Measurements from ENCODE around the gene MCC.

MCC gene

DNA sequence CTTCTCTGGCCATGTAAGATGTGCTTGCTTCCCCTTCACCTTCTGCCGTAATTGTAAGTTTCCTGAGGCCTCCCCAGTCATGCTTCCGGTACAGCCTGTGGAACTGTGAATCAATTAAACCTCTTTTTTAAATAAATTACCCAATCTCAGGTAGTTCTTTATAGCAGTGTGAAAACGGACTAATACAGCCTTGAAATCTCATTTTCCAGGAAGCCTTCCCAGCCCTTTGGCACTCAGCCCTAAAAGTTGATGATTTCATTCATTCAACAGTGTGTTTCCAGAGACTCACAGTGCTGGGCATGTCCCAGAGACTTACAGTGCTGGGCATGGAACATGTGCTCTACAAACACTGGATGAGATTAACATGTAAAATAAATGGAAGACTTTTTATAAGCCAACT, 375.8 kb downstream of the MCC start:
- TF ChIP-seq, protein P1, sequence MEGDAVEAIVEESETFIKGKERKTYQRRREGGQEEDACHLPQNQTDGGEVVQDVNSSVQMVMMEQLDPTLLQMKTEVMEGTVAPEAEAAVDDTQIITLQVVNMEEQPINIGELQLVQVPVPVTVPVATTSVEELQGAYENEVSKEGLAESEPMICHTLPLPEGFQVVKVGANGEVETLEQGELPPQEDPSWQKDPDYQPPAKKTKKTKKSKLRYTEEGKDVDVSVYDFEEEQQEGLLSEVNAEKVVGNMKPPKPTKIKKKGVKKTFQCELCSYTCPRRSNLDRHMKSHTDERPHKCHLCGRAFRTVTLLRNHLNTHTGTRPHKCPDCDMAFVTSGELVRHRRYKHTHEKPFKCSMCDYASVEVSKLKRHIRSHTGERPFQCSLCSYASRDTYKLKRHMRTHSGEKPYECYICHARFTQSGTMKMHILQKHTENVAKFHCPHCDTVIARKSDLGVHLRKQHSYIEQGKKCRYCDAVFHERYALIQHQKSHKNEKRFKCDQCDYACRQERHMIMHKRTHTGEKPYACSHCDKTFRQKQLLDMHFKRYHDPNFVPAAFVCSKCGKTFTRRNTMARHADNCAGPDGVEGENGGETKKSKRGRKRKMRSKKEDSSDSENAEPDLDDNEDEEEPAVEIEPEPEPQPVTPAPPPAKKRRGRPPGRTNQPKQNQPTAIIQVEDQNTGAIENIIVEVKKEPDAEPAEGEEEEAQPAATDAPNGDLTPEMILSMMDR (conservative IDR thresholded peaks at IDR 0.05; ENCODE audit: low read depth, low read length), result no peak
- peak; percentile 48 for DNase-seq (ENCODE audit: low read depth)
- H3K4me3 ChIP-seq (ENCODE audit: low read length), result no peak overlapping the region

DNA sequence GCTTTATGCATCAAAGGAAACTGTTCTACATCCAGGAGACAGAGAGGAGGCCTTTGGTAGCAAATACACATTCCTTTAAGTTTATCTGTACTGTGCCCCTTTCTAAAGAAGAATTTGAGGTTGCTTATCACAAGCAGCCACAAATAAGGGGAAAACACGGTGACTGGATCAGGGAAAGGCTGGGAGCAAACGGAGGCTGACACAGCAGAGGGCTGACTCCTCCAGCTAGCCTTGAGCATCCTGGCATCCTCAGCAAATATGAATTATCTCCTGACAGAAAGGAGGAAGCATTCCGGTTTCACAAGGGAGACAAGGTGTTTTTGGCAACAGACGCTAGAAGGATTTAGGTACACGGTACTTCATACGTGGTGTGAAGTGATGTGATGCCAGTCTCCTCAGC, 378.1 kb downstream of the MCC start:
- TF ChIP-seq, protein P1 (conservative IDR thresholded peaks at IDR 0.05; ENCODE audit: low read depth, low read length), result no peak
- DNase-seq (ENCODE audit: low read depth), result no peak
- no peak overlapping the region for H3K4me3 ChIP-seq (ENCODE audit: low read length)

DNA sequence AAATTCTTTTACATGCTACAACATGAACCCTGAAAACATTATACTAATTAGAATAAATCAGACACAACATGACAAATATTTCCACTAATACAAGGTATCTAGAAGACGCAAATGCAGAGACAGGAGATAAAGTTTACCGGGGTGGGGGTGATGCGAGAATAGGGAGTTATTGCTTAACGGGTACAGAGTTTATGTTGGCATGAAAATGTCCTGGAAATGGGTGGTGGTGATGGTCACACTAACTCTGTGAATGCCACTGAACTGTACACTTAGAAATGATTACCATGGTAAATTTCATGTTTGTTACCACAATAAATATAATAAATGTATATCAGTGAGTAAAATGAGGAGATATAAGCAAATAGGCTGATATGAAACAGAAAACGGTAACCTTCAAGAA, 378.9 kb downstream of the MCC start:
- no peak overlapping the region for H3K4me3 ChIP-seq (ENCODE audit: low read length)
- DNase-seq (ENCODE audit: low read depth), result no peak
- TF ChIP-seq, protein P1 (conservative IDR thresholded peaks at IDR 0.05; ENCODE audit: low read depth, low read length), result no peak

DNA sequence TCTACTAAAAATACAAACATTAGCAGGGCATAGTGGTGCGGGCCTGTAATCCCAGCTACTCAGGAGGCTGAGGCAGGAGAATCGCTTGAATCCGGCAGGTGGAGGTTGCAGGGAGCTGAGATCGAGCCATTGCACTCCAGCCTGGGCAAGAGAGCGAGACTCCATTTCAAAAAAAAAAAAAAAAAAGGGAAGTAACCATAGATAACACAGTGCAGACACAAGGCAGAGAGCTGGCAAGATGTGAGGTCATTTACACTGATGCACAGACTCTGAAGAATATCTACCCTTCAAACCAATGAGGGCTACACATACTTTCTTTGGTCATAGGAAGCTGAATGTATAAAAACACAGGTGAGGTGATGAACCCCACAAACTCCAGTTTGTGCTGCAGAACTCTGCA, 379.8 kb downstream of the MCC start:
- DNase-seq (ENCODE audit: low read depth), result no peak
- TF ChIP-seq, protein P1 (conservative IDR thresholded peaks at IDR 0.05; ENCODE audit: low read depth, low read length), result no peak

DNA sequence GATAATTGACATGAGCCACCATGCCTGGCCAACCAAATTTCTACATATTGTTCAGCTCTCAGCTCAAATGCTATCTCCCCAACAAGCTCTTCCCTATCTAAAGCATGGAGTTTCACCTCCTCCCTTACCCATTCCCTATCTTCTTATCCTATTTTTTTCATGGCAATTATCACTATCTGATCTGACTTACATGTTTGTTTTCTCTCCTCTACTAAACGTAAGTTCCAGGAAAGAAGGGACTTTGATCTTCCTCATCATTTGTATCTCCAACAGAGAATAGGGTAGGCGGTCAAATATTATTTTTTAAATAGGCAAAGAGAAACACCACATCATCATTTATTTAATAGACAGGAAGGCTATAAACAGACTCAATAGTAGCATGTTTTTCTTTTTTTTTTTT, 381.4 kb downstream of the MCC start:
- no peak overlapping the region for H3K4me3 ChIP-seq (ENCODE audit: low read length)
- no peak for DNase-seq (ENCODE audit: low read depth)
- TF ChIP-seq, protein P1 (conservative IDR thresholded peaks at IDR 0.05; ENCODE audit: low read depth, low read length), result no peak

More for the DNA sequence above, 379.8 kb downstream of the MCC start:
- H3K4me3 ChIP-seq (ENCODE audit: low read length), result no peak overlapping the region

DNA sequence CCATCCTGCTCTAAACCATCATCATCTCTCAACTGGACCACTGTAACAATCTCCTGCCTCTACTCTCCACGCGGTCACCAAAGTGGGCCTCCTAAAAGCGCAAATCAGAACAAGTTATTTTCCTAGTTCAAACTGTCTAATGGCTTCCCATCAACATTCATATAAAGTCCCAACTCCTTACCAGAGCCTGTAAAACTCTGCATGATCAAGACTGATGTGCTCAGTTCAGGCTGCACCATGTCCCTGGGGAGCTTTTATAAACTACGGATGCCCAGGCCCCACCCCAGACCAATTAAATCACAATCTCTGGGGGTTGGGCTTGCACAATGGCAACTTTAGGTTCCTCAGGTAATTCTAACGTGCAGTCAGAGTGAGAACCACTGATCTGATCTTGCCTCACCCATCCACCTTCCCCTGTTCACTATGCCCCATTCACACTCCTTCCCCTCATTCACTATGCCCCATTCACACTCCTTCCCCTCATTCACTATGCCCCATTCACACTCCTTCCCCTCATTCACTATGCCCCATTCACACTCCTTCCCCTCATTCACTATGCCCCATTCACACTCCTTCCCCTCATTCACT, 382.5 kb downstream of the MCC start:
- DNase-seq (ENCODE audit: low read depth), result no peak
- TF ChIP-seq, protein P1 (conservative IDR thresholded peaks at IDR 0.05; ENCODE audit: low read depth, low read length), result no peak

DNA sequence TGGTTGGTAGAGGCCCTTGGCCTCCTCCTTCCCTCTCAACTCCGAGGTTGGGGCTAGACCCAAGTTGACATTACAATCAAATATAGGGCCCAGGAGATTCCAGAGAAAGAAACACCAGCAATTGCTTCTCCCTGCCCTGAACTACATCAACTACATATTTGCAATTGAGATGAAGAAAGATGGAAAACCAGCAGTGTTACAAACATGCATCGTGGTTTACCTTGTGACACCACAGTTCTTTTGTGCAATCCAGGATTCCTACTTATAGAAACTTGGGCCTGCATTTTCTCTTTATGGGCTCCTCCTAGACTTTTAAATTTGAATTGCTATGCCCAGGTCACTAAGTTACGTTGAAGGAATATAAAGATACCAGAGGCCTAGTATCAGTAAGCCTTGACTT, 384.9 kb downstream of the MCC start:
- no peak overlapping the region for H3K4me3 ChIP-seq (ENCODE audit: low read length)
- TF ChIP-seq, protein P1 (conservative IDR thresholded peaks at IDR 0.05; ENCODE audit: low read depth, low read length), result no peak
- no peak for DNase-seq (ENCODE audit: low read depth)

More for the DNA sequence above, 382.5 kb downstream of the MCC start:
- no peak overlapping the region for H3K4me3 ChIP-seq (ENCODE audit: low read length)
